GM12878 (cell line): ENCODE measurements around the gene NFATC1. TPM values are rescaled to one million over a fixed set of nuclear protein-coding genes. Genes with fewer than 3 reads are reported as not detected.

ENCODE experiments used
- ATAC-seq: fragments of 200-7000 bp; cut with Tn5 transposase; 3 replicates; pipeline ENCODE4 v1.9.1; 2020; ENCODE audit warnings: mild to moderate bottlenecking, moderate library complexity
- BruUV-seq: library from RNA; stranded (reverse); fragments of 400-500 nt; replicated peaks from 2 replicates; lab custom pipeline; 2021; lab: Mats Ljungman, UMichigan
- CTCF ChIA-PET: fragments of 300-600 bp; sonication (Branson Sonifier 250); formaldehyde crosslinking; extraction: SDS; loops from one replicate; lab custom pipeline; 2021; ENCODE audit warnings: inconsistent platforms; lab: Yijun Ruan, JAX
- POLR2A ChIA-PET: fragments of 350-600 bp; formaldehyde crosslinking; extraction: SDS; loops from one replicate; lab custom pipeline; 2021; ENCODE audit warnings: inconsistent platforms; lab: Charles Lee
- RAD21 ChIA-PET: fragments of 300-600 bp; sonication (Branson Sonifier 250); formaldehyde crosslinking; loops from one replicate; lab custom pipeline; 2023; ENCODE audit warnings: antibody characterized with exemption; ENCODE audit not compliant: unreplicated experiment; lab: Charles Lee
- SMC1A ChIA-PET: fragments of 300-600 bp; sonication (Branson Sonifier 250); formaldehyde crosslinking; loops from one replicate; lab custom pipeline; 2023; ENCODE audit not compliant: unreplicated experiment, uncharacterized antibody; lab: Charles Lee
- DNase-seq: peaks from one replicate; pipeline ENCODE4 v3.0.0-alpha.2; 2011; ENCODE audit warnings: low read depth, low spot score
- FAIRE-seq: peaks from 3 replicates; lab custom pipeline; 2011; peaks lifted over from hg19 to GRCh38; lab: Jason Lieb, UNC
- H2AFZ ChIP-seq: 2 replicates; pipeline ENCODE4 v1.6.0; 2011; ENCODE audit warnings: low read depth, low read length, control low read depth; ENCODE audit not compliant: control insufficient read depth
- H3K27ac ChIP-seq: 2 replicates; pipeline ENCODE4 v1.5.1; 2011; ENCODE audit warnings: control low read depth; ENCODE audit not compliant: control insufficient read depth, insufficient read depth
- H3K27me3 ChIP-seq, 2 experiments: replicated peaks in 1 of 2; 2 replicates each; pipeline versions ENCODE4 v1.6.0 to v1.6.1; 2011; ENCODE audit warnings: low read length in 1 of 2; ENCODE audit not compliant: control insufficient read depth in 2 of 2, insufficient read depth in 2 of 2
- H3K36me3 ChIP-seq, 2 experiments: 2 replicates each; pipeline ENCODE4 v1.5.1; 2011; ENCODE audit warnings: low read length in 1 of 2; ENCODE audit not compliant: control insufficient read depth in 2 of 2, insufficient read depth in 2 of 2
- H3K4me1 ChIP-seq: 2 replicates; pipeline ENCODE4 v1.6.1; 2011; ENCODE audit warnings: mild to moderate bottlenecking, low read length, moderate library complexity, mixed read lengths; ENCODE audit not compliant: control insufficient read depth, insufficient read depth
- H3K4me2 ChIP-seq: 2 replicates; pipeline ENCODE4 v1.6.0; 2011; ENCODE audit warnings: control low read depth; ENCODE audit not compliant: control insufficient read depth, insufficient read depth
- H3K4me3 ChIP-seq: fragments of 200-600 bp; sonication (generic); 2 replicates; pipeline ENCODE4 v1.5.1; 2016
- H3K79me2 ChIP-seq: 2 replicates; pipeline ENCODE4 v1.6.0; 2011; ENCODE audit warnings: low read length; ENCODE audit not compliant: control insufficient read depth, insufficient read depth
- H3K9ac ChIP-seq: 2 replicates; pipeline ENCODE4 v1.8.0; 2011; ENCODE audit warnings: low read length, control low read depth, mixed read lengths; ENCODE audit not compliant: control insufficient read depth, insufficient read depth
- H3K9me3 ChIP-seq: replicated peaks from 3 replicates; pipeline ENCODE4 v1.5.1; 2011; ENCODE audit warnings: mild to moderate bottlenecking, low read length; ENCODE audit not compliant: control insufficient read depth, insufficient read depth
- H4K20me1 ChIP-seq: 2 replicates; pipeline ENCODE4 v1.6.0; 2011; ENCODE audit not compliant: control insufficient read depth, insufficient read depth
- GATAD2B ChIP-seq: fragments of 450-650 bp; conservative IDR thresholded peaks from 2 replicates; pipeline ENCODE4 v1.6.1; 2017; ENCODE audit warnings: low read depth, mild to moderate bottlenecking, moderate library complexity
- SRF ChIP-seq, 2 experiments: IDR thresholded peaks; 2 replicates each; pipeline ENCODE4 v1.6.1; 2011; ENCODE audit warnings: low read depth in 2 of 2, low read length in 2 of 2, mild to moderate bottlenecking in 1 of 2, moderate library complexity in 1 of 2
- WGBS: methylation state at CpG from one replicate; pipeline ENCODE4 v1.1.6; 2016; ENCODE audit warnings: low lambda C conversion rate; ENCODE audit not compliant: insufficient replicate concordance, insufficient coverage; ENCODE audit errors: missing lambda C conversion rate; 5-methylcytosine and 5-hydroxymethylcytosine counted together
- in situ Hi-C: fragments of 300-500 bp; cut with MboI; formaldehyde crosslinking; loops from 9 replicates; pipeline ENCODE4 v1.14.3; 2018; ENCODE audit warnings: mixed read lengths
- intact Hi-C: fragments of 100-400 bp; cut with micrococcal nuclease; formaldehyde crosslinking; loops from one replicate; pipeline ENCODE4 v1.14.2; 2022; ENCODE audit not compliant: unreplicated experiment
- polyA plus RNA-seq, 11 experiments: library from polyadenylated mRNA; depleted of rRNA in 4 of 11; unstranded in 6 of 11; stranded (reverse) in 5 of 11; fragments of >200 nt; fragmentation: Nextera tagmentation in 4 of 11; fragmentation: Illumina TruSeq in 1 of 11; extraction: Ambion mirVana in 4 of 11; extraction: Trizol in 1 of 11; gene quantifications; 1 replicate in 1 of 11; 2 replicates in 10 of 11; pipeline versions ENCODE4 v1.2.1 to v1.2.3, GENCODE V29; 2011 to 2016; ENCODE audit warnings: inconsistent platforms in 2 of 11, missing spikeins in 2 of 11, low read depth in 1 of 11
- total RNA-seq, 4 experiments: library from RNA; depleted of rRNA in 3 of 4; stranded (reverse); fragments of >200 nt in 3 of 4; fragmentation: Illumina TruSeq in 1 of 4; extraction: Trizol in 1 of 4; gene quantifications; 2 replicates each; pipeline versions ENCODE4 v1.2.1 to v1.2.3, GENCODE V29; 2013 to 2021
- TF ChIP-seq, protein P1 (sequence below): IDR thresholded peaks from 2 replicates; pipeline ENCODE4 v1.6.1; 2011; ENCODE audit warnings: low read depth, mild to moderate bottlenecking, low read length, moderate library complexity, borderline replicate concordance; ENCODE audit errors: extremely low read depth
- TF ChIP-seq, protein P2 (sequence below): IDR thresholded peaks from 2 replicates; pipeline ENCODE4 v1.6.1; 2012; ENCODE audit warnings: low read depth, low read length, improper control_type of control experiment

The NFATC1 gene
- total and polyA plus RNA-seq, 10 of the 15 experiments (the other 5 are each of a cell fraction or from before 2014, with no cell fraction given), result 0.84 to 20.8 (median 5.1) TPM

DNA sequence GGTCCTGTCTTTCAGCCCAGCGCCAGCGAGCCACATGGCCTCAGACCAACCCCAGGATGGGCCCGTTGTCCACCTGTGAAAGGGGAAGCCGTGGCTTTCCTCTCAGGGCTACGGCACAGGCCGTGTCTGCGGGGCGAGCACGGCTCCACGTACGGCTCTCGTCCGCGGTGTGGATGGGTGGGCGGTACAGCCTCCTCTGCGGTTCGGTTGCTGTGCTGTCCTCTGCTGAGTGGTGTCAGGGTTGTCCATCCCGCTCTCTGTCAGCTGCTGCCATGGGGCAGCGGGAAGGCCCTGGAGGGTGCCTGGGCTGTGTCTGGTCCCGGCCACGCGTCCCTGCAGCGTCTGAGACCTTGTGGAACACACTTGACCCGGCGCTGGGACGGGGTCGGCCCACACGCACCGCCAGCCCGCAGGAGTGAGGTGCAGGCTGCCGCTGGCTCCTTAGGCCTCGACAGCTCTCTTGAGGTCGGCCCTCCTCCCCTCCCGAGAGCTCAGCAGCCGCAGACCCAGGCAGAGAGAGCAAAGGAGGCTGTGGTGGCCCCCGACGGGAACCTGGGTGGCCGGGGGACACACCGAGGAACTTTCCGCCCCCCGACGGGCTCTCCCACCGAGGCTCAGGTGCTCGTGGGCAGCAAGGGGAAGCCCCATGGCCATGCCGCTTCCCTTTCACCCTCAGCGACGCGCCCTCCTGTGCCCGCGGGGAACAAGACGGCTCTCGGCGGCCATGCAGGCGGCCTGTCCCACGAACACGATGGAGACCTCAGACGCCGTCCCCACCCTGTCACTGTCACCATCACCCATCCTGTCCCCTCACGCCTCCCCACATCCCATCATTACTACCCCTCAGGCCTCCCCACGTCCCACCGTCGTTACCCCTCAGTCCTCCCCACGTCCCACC, 128.7 kb downstream of the NFATC1 start (continued):
- TF ChIP-seq GATAD2B, result peak; percentile 79; the same call in 1 of the 2 replicates

DNA sequence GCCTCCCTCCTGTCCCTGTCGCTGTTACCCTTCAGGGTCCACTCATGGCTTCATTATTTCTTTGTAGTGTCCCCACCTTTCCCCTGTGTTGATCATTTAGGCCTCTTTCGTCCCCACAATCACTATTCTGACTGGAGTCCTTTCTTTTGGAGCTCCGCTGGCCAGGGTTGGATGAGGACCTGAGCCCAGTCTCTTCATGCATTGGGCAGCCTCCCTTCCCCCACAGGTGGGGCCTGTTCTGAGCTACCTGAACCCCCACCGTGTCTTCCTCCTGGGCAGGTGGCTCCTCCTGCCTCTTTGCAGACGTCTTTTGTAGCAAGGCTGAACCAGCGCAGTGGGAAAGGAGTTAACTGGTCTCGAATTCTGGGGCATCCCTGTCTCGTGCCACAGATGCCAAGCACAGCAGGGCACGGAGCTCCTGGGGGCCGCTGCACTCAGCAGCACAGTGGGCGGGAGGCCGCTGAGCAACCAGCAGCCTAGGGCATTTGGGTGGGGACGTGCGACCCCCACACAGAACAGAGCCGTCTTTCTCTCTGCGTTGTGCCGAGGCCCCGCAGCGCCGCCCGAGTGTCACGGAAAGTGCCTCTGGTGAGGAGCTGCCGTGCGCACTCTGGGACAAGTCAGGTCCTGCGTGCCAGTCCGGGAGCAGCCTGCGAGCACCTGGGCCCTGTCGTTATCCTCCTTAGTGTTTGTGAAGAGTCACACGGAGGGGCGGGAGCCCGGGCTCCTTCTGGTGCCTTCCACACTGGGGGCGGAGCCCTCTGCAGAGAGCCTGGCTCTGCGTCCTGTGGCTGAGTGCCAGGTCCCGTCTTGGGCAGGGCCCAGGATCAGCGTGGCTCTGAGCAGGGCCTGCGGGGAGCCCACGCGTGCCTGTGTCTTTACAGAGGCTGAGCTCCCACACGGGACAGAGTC, 130.1 kb downstream of the NFATC1 start:
- peaks cover 26% of the 10 kb centered on the region for H3K4me1 ChIP-seq
- POLR2A ChIA-PET, result no interaction called here
- no peak overlapping the region for H3K27ac ChIP-seq
- no peak overlapping the region for H3K4me2 ChIP-seq
- intact Hi-C loops (loop anchor here (5.0 kb wide), 1 partner anchor 129 kb away; the partner anchor contains the start of gene NFATC1), in situ Hi-C loops (no loop called here)
- DNase-seq, result no peak
- no peak overlapping the region for H3K4me3 ChIP-seq
- WGBS, result 89% methylated on average over 38 of the region's 39 CpGs
- RAD21 ChIA-PET, result interaction anchor here (1.2 to 1.3 kb wide), 2 partner anchors 129 to 147 kb away, joined by 3 to 4 read pairs; no protein-coding TSS in a partner anchor
- no peak for ATAC-seq
- no peaks in the 10 kb centered on the region for H3K79me2 ChIP-seq
- H3K27me3 ChIP-seq, result no peaks in the 10 kb centered on the region
- no peak for FAIRE-seq
- no peak overlapping the region for H2AFZ ChIP-seq
- TF ChIP-seq, protein P1, sequence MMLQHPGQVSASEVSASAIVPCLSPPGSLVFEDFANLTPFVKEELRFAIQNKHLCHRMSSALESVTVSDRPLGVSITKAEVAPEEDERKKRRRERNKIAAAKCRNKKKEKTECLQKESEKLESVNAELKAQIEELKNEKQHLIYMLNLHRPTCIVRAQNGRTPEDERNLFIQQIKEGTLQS, result no peak
- TF ChIP-seq, protein P2, sequence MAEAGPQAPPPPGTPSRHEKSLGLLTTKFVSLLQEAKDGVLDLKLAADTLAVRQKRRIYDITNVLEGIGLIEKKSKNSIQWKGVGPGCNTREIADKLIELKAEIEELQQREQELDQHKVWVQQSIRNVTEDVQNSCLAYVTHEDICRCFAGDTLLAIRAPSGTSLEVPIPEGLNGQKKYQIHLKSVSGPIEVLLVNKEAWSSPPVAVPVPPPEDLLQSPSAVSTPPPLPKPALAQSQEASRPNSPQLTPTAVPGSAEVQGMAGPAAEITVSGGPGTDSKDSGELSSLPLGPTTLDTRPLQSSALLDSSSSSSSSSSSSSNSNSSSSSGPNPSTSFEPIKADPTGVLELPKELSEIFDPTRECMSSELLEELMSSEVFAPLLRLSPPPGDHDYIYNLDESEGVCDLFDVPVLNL, result no peak
- TF ChIP-seq SRF (IDR thresholded peaks at IDR 0.05; ENCODE audit: low read depth in 2 of 2, low read length in 2 of 2), result no peak
- H3K36me3 ChIP-seq, result no peaks in the 10 kb centered on the region
- SMC1A ChIA-PET, result no interaction called here
- BruUV-seq, result no TSS peak
- H3K9me3 ChIP-seq, result no peaks in the 10 kb centered on the region
- CTCF ChIA-PET, result interaction anchor here (6.4 kb wide), 1 partner anchor 146 kb away, joined by 48 read pairs; no protein-coding TSS in a partner anchor
- H3K9ac ChIP-seq, result no peak overlapping the region
- no peaks in the 10 kb centered on the region for H4K20me1 ChIP-seq
